K562 (cell line): ENCODE measurements around the gene ANO6. TPM values are rescaled to one million over a fixed set of nuclear protein-coding genes. Genes with fewer than 3 reads are reported as not detected.

Source experiments
- ATAC-seq: fragments of 200-7000 bp; cut with Tn5 transposase; 3 replicates; pipeline ENCODE4 v1.9.1; 2020; ENCODE audit warnings: moderate library complexity
- BruUV-seq: library from RNA; stranded (reverse); fragments of 400-500 nt; replicated peaks from 2 replicates; lab custom pipeline; 2021; lab: Mats Ljungman, UMichigan
- CTCF ChIA-PET: fragments of 300-600 bp; formaldehyde crosslinking; extraction: SDS; loops from one replicate; lab custom pipeline; 2021; ENCODE audit warnings: low intra/inter-chr PET ratio; lab: Yijun Ruan, JAX
- POLR2A ChIA-PET: fragments of 300-600, 350-650 bp; sonication (Branson Sonifier 250); formaldehyde crosslinking; extraction: SDS; loops from one replicate; lab custom pipeline; 2021; ENCODE audit warnings: antibody characterized with exemption, inconsistent platforms; lab: Yijun Ruan, JAX
- DNase-seq, 4 experiments: peaks; one replicate each; pipeline versions ENCODE4 v3.0.0 to v3.0.0-alpha.2; 2011 to 2018; ENCODE audit warnings: low spot score in 3 of 4, mixed read lengths in 3 of 4; ENCODE audit errors: extremely low read depth in 1 of 4
- FAIRE-seq: peaks from 2 replicates; lab custom pipeline; 2011; peaks lifted over from hg19 to GRCh38; lab: Jason Lieb, UNC
- H2AFZ ChIP-seq: 2 replicates; pipeline ENCODE4 v1.6.0; 2011; ENCODE audit warnings: low read depth, low read length, control low read depth, inconsistent platforms
- H3K27ac ChIP-seq: fragments of 200-600 bp; 3 replicates; pipeline ENCODE4 v1.8.0; 2011; ENCODE audit warnings: low read depth, mild to moderate bottlenecking, control low read depth, inconsistent platforms, low read length, moderate library complexity, mixed read lengths; ENCODE audit errors: extremely low read depth
- H3K27me3 ChIP-seq, 2 experiments: fragments of 300-600 bp in 1 of 2; 2 replicates in 1 of 2; 3 replicates in 1 of 2; pipeline versions ENCODE4 v1.6.0 to v1.8.0; 2011; ENCODE audit warnings: inconsistent platforms in 2 of 2, low read length in 2 of 2, mild to moderate bottlenecking in 1 of 2, mixed read lengths in 1 of 2, moderate library complexity in 1 of 2; ENCODE audit not compliant: control insufficient read depth in 2 of 2, insufficient read depth in 2 of 2
- H3K36me3 ChIP-seq: fragments of 300-600 bp; 3 replicates; pipeline ENCODE4 v1.8.0; 2011; ENCODE audit warnings: mild to moderate bottlenecking, low read length, inconsistent platforms; ENCODE audit not compliant: control insufficient read depth, insufficient read depth
- H3K4me1 ChIP-seq, 2 experiments: fragments of 200-600 bp in 1 of 2; replicated peaks in 1 of 2; 2 replicates in 1 of 2; 3 replicates in 1 of 2; pipeline versions ENCODE4 v1.5.1 to v1.8.0; 2011; ENCODE audit warnings: inconsistent platforms in 2 of 2, low read length in 2 of 2, mild to moderate bottlenecking in 1 of 2, mixed read lengths in 1 of 2, moderate library complexity in 1 of 2; ENCODE audit not compliant: control insufficient read depth in 2 of 2, insufficient read depth in 2 of 2
- H3K4me2 ChIP-seq: 2 replicates; pipeline ENCODE4 v1.6.1; 2011; ENCODE audit warnings: low read length, control low read depth, inconsistent platforms, mixed read lengths; ENCODE audit not compliant: insufficient read depth
- H3K4me3 ChIP-seq: fragments of 200-600 bp; sonication (generic), shearing (Covaris generic); 2 replicates; pipeline ENCODE4 v1.5.1; 2016; ENCODE audit warnings: control low read depth, inconsistent platforms
- H3K79me2 ChIP-seq: fragments of 200-600 bp; 3 replicates; pipeline ENCODE4 v1.8.0; 2011; ENCODE audit warnings: low read length, inconsistent platforms; ENCODE audit not compliant: control insufficient read depth, insufficient read depth
- H3K9ac ChIP-seq, 2 experiments: 2 replicates each; pipeline versions ENCODE4 v1.6.0 to v1.6.1; 2011; ENCODE audit warnings: low read depth in 2 of 2, low read length in 2 of 2, control low read depth in 1 of 2, inconsistent platforms in 1 of 2, mild to moderate bottlenecking in 1 of 2, mixed read lengths in 1 of 2; ENCODE audit not compliant: insufficient read depth in 1 of 2
- H3K9me1 ChIP-seq: one replicate; pipeline ENCODE4 v1.6.0; 2011; ENCODE audit warnings: inconsistent platforms, mild to moderate bottlenecking, low read length, moderate library complexity; ENCODE audit not compliant: control insufficient read depth, insufficient read depth
- H3K9me3 ChIP-seq: replicated peaks from 2 replicates; pipeline ENCODE4 v1.5.1; 2011; ENCODE audit warnings: low read depth, low read length, inconsistent platforms; ENCODE audit not compliant: control insufficient read depth, insufficient read depth
- H4K20me1 ChIP-seq: replicated peaks from 2 replicates; pipeline ENCODE4 v1.6.1; 2011; ENCODE audit warnings: low read length, inconsistent platforms, mixed read lengths; ENCODE audit not compliant: control insufficient read depth, insufficient read depth
- ARID2 ChIP-seq: fragments of 450-650 bp; IDR thresholded peaks from 2 replicates; pipeline ENCODE4 v1.6.1; 2017; ENCODE audit warnings: antibody characterized with exemption, mild to moderate bottlenecking
- ATF6 ChIP-seq: sonication (generic); formaldehyde crosslinking; IDR thresholded peaks from 2 replicates; pipeline ENCODE4 v1.4.0; 2020; ENCODE audit warnings: mild to moderate bottlenecking, missing genetic modification reagents
- HNRNPL ChIP-seq: fragments of 200-400 bp; formaldehyde crosslinking; IDR thresholded peaks from 2 replicates; pipeline ENCODE4 v1.6.1; 2017; ENCODE audit warnings: low read depth, mild to moderate bottlenecking, low read length
- RBM17 ChIP-seq: fragments of 200-400 bp; formaldehyde crosslinking; IDR thresholded peaks from 2 replicates; pipeline ENCODE4 v1.6.1; 2017; ENCODE audit warnings: low read depth, mild to moderate bottlenecking, low read length, borderline replicate concordance
- YY1 ChIP-seq, 3 experiments: IDR thresholded peaks; 2 replicates each; pipeline ENCODE4 v1.6.1; 2011; ENCODE audit warnings: low read length in 2 of 3, mild to moderate bottlenecking in 2 of 3, moderate library complexity in 2 of 3, borderline replicate concordance in 1 of 3, control low read depth in 1 of 3, low read depth in 1 of 3; ENCODE audit not compliant: insufficient read depth in 3 of 3, insufficient replicate concordance in 2 of 3, control insufficient read depth in 1 of 3, insufficient read length in 1 of 3; ENCODE audit errors: extremely low read depth in 1 of 3
- ZNF23 ChIP-seq: fragments of 250-450 bp; sonication (Bioruptor Pico); IDR thresholded peaks from 2 replicates; pipeline ENCODE4 v1.4.0; 2020; ENCODE audit warnings: mild to moderate bottlenecking
- WGBS: fragments of 100-300 bp; shearing (Covaris generic); methylation state at CpG from one replicate; pipeline ENCODE4 v1.1.6; 2016; ENCODE audit warnings: low coverage, mixed read lengths; ENCODE audit not compliant: insufficient coverage; ENCODE audit errors: missing lambda C conversion rate; 5-methylcytosine and 5-hydroxymethylcytosine counted together
- in situ Hi-C: fragments of 300-500 bp; cut with MboI; formaldehyde crosslinking; loops from 4 replicates; pipeline ENCODE4 v1.15.0; 2018; ENCODE audit warnings: inconsistent platforms, mixed read lengths
- intact Hi-C: fragments of 100-400 bp; cut with micrococcal nuclease; formaldehyde crosslinking; loops from 2 replicates; pipeline ENCODE4 v1.14.2; 2022
- polyA plus RNA-seq, 8 experiments: library from polyadenylated mRNA; depleted of rRNA in 4 of 8; stranded (reverse) in 5 of 8; unstranded in 3 of 8; fragments of >200 nt; fragmentation: Nextera tagmentation in 2 of 8; fragmentation: Illumina TruSeq in 1 of 8; extraction: Ambion mirVana in 2 of 8; extraction: Trizol in 1 of 8; gene quantifications; 2 replicates each; pipeline versions ENCODE4 v1.2.1 to v1.2.3, GENCODE V29; 2011 to 2014; ENCODE audit warnings: inconsistent platforms in 1 of 8, missing spikeins in 1 of 8
- total RNA-seq, 7 experiments: library from RNA; depleted of rRNA in 6 of 7; stranded (reverse); fragments of >200 nt in 6 of 7; fragmentation: Illumina TruSeq in 2 of 7; extraction: Trizol in 2 of 7; gene quantifications; 2 replicates each; pipeline versions ENCODE4 v1.2.1 to v1.2.3, GENCODE V29; 2011 to 2021; ENCODE audit warnings: low replicate concordance in 1 of 7

The ANO6 gene
- total and polyA plus RNA-seq, 9 of the 15 experiments (the other 6 are each of a cell fraction or from before 2014, with no cell fraction given) = 3.5 to 24.7 (median 20.3) TPM

GRCh38 chr12:45400991-45401390, 185.1 kb downstream of the ANO6 start:
- H2AFZ ChIP-seq = no peak overlapping the region
- BruUV-seq = no TSS peak
- H3K4me2 ChIP-seq = no peak overlapping the region
- H3K9me3 ChIP-seq = no peaks in the 10 kb centered on the region
- H3K27me3 ChIP-seq = no peaks in the 10 kb centered on the region
- H3K9me1 ChIP-seq = no peaks in the 10 kb centered on the region
- no peak overlapping the region for H3K9ac ChIP-seq
- H4K20me1 ChIP-seq = no peaks in the 10 kb centered on the region
- no peak for DNase-seq
- peaks cover 20% of the 10 kb centered on the region; the same call in 1 of the 3 replicates for H3K36me3 ChIP-seq
- no peaks in the 10 kb centered on the region for H3K4me1 ChIP-seq
- ATAC-seq = no peak
- FAIRE-seq = no peak
- no peaks in the 10 kb centered on the region for H3K79me2 ChIP-seq
- in situ Hi-C loops (no loop called here), intact Hi-C loops (no loop called here)
- POLR2A ChIA-PET = interaction anchor here (0.6 kb wide), 1 partner anchor 45 kb away, joined by 3 read pairs; no protein-coding TSS in a partner anchor
- H3K27ac ChIP-seq = no peak overlapping the region
- no peak overlapping the region for H3K4me3 ChIP-seq
- CTCF ChIA-PET = no interaction called here
- 64% methylated on average over 2 of the region's 2 CpGs for WGBS
- TF ChIP-seq ARID2 (no peak), RBM17 (no peak), HNRNPL (no peak)

- H3K27me3 ChIP-seq = no peaks in the 10 kb centered on the region
- H3K36me3 ChIP-seq = peaks cover 27% of the 10 kb centered on the region; the same call in 1 of the 3 replicates
- intact Hi-C loops = no loop called here
- H3K27ac ChIP-seq = no peak overlapping the region
- H2AFZ ChIP-seq = no peak overlapping the region
- 91% methylated on average over 6 of the region's 6 CpGs for WGBS
- DNase-seq (no peak), FAIRE-seq (no peak), ATAC-seq (no peak)
- H3K4me3 ChIP-seq = no peak overlapping the region
- ChIA-PET POLR2A (no interaction called here), CTCF (no interaction called here)
- no peaks in the 10 kb centered on the region for H4K20me1 ChIP-seq
- no peaks in the 10 kb centered on the region for H3K79me2 ChIP-seq
- in situ Hi-C loops = no loop called here
- no peaks in the 10 kb centered on the region for H3K4me1 ChIP-seq
- H3K9me1 ChIP-seq = no peaks in the 10 kb centered on the region
- no peaks in the 10 kb centered on the region for H3K9me3 ChIP-seq
- BruUV-seq = no TSS peak
- H3K9ac ChIP-seq = no peak overlapping the region
- no peak overlapping the region for H3K4me2 ChIP-seq
- no peak for TF ChIP-seq ATF6 (CRISPR knock-in tag)
- TF ChIP-seq YY1 (IDR thresholded peaks at IDR 0.05; ENCODE audit: borderline replicate concordance in 1 of 3, control insufficient read depth in 1 of 3, extremely low read depth in 1 of 3, insufficient read depth in 3 of 3, insufficient read length in 1 of 3, insufficient replicate concordance in 2 of 3, low read depth in 1 of 3, low read length in 2 of 3) = no peak
- TF ChIP-seq ZNF23 (CRISPR knock-in tag) = no peak
Observed at GRCh38 chr12:45402288-45402687, 186.4 kb downstream of the ANO6 start.
